Measurements from ENCODE around the gene SGPP2.
A peak's percentile ranks its signal among the peaks of the same experiment; 100 is the strongest.

SGPP2 gene, protein sequence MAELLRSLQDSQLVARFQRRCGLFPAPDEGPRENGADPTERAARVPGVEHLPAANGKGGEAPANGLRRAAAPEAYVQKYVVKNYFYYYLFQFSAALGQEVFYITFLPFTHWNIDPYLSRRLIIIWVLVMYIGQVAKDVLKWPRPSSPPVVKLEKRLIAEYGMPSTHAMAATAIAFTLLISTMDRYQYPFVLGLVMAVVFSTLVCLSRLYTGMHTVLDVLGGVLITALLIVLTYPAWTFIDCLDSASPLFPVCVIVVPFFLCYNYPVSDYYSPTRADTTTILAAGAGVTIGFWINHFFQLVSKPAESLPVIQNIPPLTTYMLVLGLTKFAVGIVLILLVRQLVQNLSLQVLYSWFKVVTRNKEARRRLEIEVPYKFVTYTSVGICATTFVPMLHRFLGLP

DNA sequence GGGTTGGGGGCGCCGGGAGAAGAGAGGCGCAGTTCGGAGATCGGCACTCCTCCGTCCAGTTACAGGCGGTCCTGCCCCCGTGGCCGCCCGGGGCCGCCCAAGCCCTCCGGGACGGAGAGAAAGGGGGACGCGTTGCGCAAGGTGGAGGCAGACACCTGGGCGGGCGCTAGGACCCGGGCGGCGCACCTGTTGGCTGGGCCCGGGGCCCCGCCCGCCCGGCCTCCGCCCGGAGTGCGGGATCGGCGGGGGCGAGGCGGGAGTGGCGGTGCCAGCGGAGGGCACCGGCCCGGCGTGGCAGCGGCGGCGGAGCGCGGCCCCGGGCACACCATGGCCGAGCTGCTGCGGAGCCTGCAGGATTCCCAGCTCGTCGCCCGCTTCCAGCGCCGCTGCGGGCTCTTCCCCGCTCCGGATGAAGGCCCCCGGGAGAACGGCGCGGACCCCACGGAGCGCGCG, at the start of gene SGPP2:
Gene SGPP2, plus strand, starts transcription at position 268 of the 453 bp plus-strand sequence. Its CDS starts 60 bp downstream, at position 328.
- TF ChIP-seq, protein P1, sequence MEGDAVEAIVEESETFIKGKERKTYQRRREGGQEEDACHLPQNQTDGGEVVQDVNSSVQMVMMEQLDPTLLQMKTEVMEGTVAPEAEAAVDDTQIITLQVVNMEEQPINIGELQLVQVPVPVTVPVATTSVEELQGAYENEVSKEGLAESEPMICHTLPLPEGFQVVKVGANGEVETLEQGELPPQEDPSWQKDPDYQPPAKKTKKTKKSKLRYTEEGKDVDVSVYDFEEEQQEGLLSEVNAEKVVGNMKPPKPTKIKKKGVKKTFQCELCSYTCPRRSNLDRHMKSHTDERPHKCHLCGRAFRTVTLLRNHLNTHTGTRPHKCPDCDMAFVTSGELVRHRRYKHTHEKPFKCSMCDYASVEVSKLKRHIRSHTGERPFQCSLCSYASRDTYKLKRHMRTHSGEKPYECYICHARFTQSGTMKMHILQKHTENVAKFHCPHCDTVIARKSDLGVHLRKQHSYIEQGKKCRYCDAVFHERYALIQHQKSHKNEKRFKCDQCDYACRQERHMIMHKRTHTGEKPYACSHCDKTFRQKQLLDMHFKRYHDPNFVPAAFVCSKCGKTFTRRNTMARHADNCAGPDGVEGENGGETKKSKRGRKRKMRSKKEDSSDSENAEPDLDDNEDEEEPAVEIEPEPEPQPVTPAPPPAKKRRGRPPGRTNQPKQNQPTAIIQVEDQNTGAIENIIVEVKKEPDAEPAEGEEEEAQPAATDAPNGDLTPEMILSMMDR (IDR thresholded peaks at IDR 0.05; ENCODE audit: low read depth, low read length) = no peak
- no peak for DNase-seq (ENCODE audit: low read depth in 2 of 2)
- H3K4me3 ChIP-seq (replicated peaks in 1 of 2; ENCODE audit: low read depth in 2 of 2, low read length in 2 of 2) = peak within 1 kb of the TSS in 1 of 2 donors; percentile 11

- TF ChIP-seq, protein P1 (IDR thresholded peaks at IDR 0.05; ENCODE audit: low read depth, low read length) = no peak
- no peak overlapping the region for H3K4me3 ChIP-seq (replicated peaks in 1 of 2; ENCODE audit: low read depth in 2 of 2, low read length in 2 of 2)
- no peak for DNase-seq (ENCODE audit: low read depth in 2 of 2)
These were observed 48.5 kb upstream of the SGPP2 start for GRCh38 chr2:222375798-222376197.

- TF ChIP-seq, protein P1 (IDR thresholded peaks at IDR 0.05; ENCODE audit: low read depth, low read length) = no peak
- no peak overlapping the region for H3K4me3 ChIP-seq (replicated peaks in 1 of 2; ENCODE audit: low read depth in 2 of 2, low read length in 2 of 2)
- no peak for DNase-seq (ENCODE audit: low read depth in 2 of 2)
These were observed 43.9 kb upstream of the SGPP2 start for GRCh38 chr2:222380456-222380855.

DNA sequence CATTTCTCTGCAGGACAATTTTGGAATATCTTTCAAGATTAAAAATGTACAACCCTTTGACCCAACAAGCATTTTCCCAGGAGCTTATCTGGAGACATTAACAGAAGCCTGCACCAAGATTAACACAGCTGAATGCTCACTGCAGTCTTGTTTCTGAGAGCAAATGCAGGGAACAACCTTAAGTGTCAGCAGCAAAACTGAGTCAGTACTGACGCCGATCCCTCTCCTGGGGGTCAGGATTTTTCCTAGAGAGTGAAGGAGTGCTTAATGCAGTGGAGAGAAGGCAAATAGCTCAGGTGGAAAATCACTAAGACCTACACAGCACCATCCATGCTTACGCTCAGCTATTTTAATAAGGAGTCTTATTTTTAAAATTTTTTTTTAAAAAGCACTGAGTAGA, 42.8 kb upstream of the SGPP2 start:
- no peak overlapping the region for H3K4me3 ChIP-seq (replicated peaks in 1 of 2; ENCODE audit: low read depth in 2 of 2, low read length in 2 of 2)
- TF ChIP-seq, protein P1 (IDR thresholded peaks at IDR 0.05; ENCODE audit: low read depth, low read length) = no peak
- no peak for DNase-seq (ENCODE audit: low read depth in 2 of 2)

GRCh38 chr2:222383255-222383654, 41.1 kb upstream of the SGPP2 start:
- no peak overlapping the region for H3K4me3 ChIP-seq (replicated peaks in 1 of 2; ENCODE audit: low read depth in 2 of 2, low read length in 2 of 2)
- TF ChIP-seq, protein P1 (IDR thresholded peaks at IDR 0.05; ENCODE audit: low read depth, low read length) = no peak
- DNase-seq (ENCODE audit: low read depth in 2 of 2) = no peak

DNA sequence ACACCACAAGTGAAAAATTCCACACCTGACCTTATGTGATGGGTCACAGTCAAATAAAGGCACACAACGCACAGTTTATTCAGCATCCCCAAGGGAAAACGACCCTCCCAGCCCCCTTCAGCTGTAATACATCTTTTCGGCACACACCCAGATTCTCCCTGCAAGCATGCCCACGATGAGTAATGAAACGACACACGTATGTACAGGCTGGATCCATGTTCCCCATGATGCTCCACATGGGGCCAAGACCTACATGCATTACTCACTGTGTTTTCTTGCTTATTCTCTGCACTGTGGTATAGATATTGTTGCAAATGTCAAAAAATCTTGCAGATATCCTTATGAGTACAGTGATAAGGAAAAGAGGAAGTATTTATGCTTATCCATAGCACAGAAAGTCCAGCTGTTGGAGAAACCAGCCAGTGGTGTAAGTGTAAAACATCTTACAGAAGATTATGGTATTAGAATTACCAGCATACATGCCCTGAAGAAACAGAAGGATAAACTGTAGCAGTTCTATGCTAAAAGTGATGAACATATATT, 32.5 kb upstream of the SGPP2 start:
- TF ChIP-seq, protein P1 (IDR thresholded peaks at IDR 0.05; ENCODE audit: low read depth, low read length) = no peak
- H3K4me3 ChIP-seq (replicated peaks in 1 of 2; ENCODE audit: low read depth in 2 of 2, low read length in 2 of 2) = no peak overlapping the region
- DNase-seq (ENCODE audit: low read depth in 2 of 2) = no peak
